Dendritic cell treated with granulocyte-macrophage colony-stimulating factor and Interleukin-4, amounts not matched to agents 40 ng/mL and 50 ng/mL, for 4 days (primary cell): ENCODE data around the gene SCFD1.
"Not testable (repeated sequence)": the region's sequence is repeated elsewhere in the genome, so short reads cannot be mapped to it uniquely, and the experiment has no call there.

Source experiments
- H3K27ac Mint-ChIP-seq: one replicate; pipeline ENCODE4 v1.8.0; 2022; ENCODE audit warnings: mild to moderate bottlenecking, mixed read lengths
- H3K27me3 Mint-ChIP-seq: one replicate; pipeline ENCODE4 v1.8.0; 2022; ENCODE audit warnings: mild to moderate bottlenecking, mixed read lengths
- H3K36me3 Mint-ChIP-seq: one replicate; pipeline ENCODE4 v1.8.0; 2022; ENCODE audit warnings: low read depth, mixed read lengths
- H3K4me1 Mint-ChIP-seq: one replicate; pipeline ENCODE4 v1.8.0; 2022; ENCODE audit warnings: low read depth, mixed read lengths
- H3K4me3 Mint-ChIP-seq: one replicate; pipeline ENCODE4 v1.8.0; 2022; ENCODE audit warnings: mild to moderate bottlenecking, moderate library complexity, mixed read lengths
- H3K9me3 Mint-ChIP-seq: one replicate; pipeline ENCODE4 v1.8.0; 2022; ENCODE audit warnings: mixed read lengths
- intact Hi-C: fragments of 100-400 bp; cut with micrococcal nuclease; formaldehyde crosslinking; loops from one replicate; pipeline ENCODE4 v1.15.0; 2022

Gene SCFD1

DNA sequence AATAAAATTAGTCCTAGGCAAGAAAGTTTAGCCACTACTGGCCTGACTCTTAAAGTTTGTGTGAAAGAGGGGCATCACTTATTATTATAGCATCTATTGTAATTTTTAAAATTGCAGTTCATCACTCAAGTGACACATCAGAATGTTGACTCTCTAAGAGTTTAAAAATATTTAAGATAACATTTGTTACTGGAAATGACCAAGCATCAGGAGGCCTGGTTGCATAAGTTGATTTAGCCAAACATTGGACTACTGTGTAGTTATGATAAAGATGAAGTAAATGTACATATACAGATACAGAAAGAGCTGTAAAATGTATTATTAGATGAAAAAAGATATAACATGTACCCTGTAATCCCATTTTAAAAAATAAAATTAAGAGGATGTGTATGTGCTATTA is 47.5 kb downstream of the SCFD1 start:
- H3K27ac Mint-ChIP-seq = no peak overlapping the region
- H3K4me3 Mint-ChIP-seq = no peak overlapping the region
- peaks cover 7% of the 10 kb centered on the region for H3K9me3 Mint-ChIP-seq
- intact Hi-C loops = no loop called here
- H3K36me3 Mint-ChIP-seq = peaks cover 30% of the 10 kb centered on the region
- H3K27me3 Mint-ChIP-seq = no peaks in the 10 kb centered on the region
- H3K4me1 Mint-ChIP-seq = no peaks in the 10 kb centered on the region

DNA sequence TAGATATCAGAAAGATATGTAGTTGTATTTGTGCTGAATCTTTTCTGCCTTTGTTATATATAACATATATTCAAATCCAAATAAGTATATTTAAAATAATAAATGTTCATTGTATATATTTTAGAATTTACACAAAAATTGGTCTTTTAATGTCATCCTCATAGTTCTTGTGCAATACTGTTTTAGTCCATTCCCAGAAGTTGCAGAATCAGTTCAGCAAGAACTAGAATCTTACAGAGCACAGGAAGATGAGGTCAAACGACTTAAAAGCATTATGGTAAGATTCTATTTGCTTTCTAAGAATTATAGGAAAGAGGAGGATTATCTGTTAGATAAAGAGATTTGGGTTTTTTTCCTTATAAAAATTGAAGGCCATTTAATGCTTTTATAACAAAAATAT is 51.0 kb downstream of the SCFD1 start:
- no peaks in the 10 kb centered on the region for H3K9me3 Mint-ChIP-seq
- peaks cover 53% of the 10 kb centered on the region for H3K36me3 Mint-ChIP-seq
- no peaks in the 10 kb centered on the region for H3K27me3 Mint-ChIP-seq
- no peak overlapping the region for H3K27ac Mint-ChIP-seq
- no peaks in the 10 kb centered on the region for H3K4me1 Mint-ChIP-seq
- intact Hi-C loops = no loop called here
- H3K4me3 Mint-ChIP-seq = no peak overlapping the region

DNA sequence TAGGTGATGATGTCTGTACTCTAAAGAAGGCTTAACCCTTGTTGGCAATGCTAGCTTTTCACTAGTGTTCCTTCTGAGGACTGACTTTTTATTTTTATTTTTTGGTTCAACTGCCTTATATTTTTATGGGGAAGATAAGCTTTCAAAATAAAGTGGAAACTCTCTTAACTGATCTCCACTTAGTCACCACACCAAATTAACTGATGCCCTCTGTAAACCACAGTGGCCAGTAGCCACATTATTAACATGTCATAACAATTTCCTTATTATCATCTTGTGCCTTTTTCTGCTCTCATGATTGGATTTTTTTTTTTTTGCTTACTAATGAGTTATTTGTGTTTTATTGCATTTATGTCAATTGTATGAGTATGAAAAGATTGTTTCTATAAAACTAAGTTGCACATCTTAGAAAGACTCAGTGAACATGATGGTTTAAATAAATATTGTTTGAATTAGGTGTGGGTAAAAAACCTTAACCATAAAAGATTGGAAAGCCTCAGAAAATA is 56.9 kb downstream of the SCFD1 start:
- no peak overlapping the region for H3K27ac Mint-ChIP-seq

DNA sequence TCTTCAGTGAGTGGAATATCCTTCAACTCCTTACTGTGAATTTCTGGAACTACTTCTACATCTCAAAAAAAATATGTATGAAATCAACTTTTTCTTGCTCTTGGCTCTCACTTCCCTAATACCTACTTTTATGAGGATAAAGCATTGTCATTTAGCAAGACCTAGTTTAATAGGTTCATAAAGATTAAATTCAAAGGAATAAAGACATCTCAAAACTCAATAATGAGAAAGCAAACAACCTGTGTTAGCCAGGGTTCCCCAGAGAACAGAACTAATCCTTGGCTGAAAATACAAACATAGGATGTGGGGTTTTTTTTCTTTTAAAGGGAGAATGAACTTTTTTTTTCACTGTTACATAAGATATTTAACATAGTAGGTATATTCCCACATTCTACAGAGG is 57.9 kb downstream of the SCFD1 start:
- Mint-ChIP-seq H3K4me1 (no peaks in the 10 kb centered on the region), H3K36me3 (peaks cover 63% of the 10 kb centered on the region), H3K27me3 (no peaks in the 10 kb centered on the region), H3K27ac (no peak overlapping the region), H3K4me3 (no peak overlapping the region), H3K9me3 (no peaks in the 10 kb centered on the region)
- intact Hi-C loops = no loop called here

More for the DNA sequence above, 56.9 kb downstream of the SCFD1 start:
- peaks cover 69% of the 10 kb centered on the region for H3K36me3 Mint-ChIP-seq
- H3K27me3 Mint-ChIP-seq = no peaks in the 10 kb centered on the region
- H3K9me3 Mint-ChIP-seq = no peaks in the 10 kb centered on the region
- H3K4me3 Mint-ChIP-seq = no peak overlapping the region
- intact Hi-C loops = no loop called here
- no peaks in the 10 kb centered on the region for H3K4me1 Mint-ChIP-seq

DNA sequence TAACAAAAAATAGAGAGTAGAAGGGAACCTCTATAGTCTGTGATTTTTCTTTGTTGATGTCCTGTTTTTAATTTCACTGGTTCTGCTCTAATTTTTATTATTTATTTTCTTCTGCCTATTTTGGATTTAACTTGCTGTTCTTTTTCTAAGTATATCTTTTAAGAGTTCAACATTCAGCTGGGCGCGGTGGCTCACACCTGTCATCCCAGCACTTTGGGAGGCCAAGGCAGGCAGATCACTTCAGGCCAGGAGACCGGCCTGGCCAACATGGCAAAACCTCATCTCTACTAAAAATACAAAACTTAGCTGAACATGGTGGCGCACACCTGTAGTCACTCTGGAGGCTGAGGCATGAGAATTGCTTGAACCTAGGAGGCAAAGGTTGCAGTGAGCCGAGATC is 58.7 kb downstream of the SCFD1 start:
- peaks cover 59% of the 10 kb centered on the region for H3K36me3 Mint-ChIP-seq
- H3K4me1 Mint-ChIP-seq, H3K27me3 Mint-ChIP-seq, H3K4me3 Mint-ChIP-seq, H3K9me3 Mint-ChIP-seq, intact Hi-C loops, H3K27ac Mint-ChIP-seq: not testable (repeated sequence)

DNA sequence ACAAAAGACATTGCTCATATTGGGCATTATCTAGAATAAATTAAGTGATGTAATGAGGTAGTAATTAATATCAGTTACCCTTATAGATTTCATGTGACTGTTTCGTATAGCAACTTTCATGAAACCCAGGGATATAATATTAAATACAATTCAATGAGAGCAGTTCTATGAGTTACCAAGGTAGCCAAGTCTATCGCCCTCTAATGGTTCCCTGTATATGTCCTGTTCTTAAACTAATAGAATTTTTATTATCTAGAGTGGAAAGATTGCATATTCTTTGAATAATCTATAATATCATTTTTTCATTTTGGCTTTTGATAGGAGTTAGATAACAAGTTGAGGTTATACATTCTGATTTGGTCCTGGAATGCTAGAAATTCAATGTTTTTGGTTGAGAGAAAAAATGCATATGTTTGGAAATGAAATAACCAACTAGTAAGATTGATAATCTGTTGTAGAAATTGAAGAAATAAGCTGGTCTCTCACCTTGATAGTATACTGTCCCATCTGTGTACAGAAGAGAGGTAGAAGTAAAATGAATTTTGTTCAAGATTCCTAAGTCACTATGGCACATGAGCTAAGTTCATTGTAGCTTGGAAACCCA is 59.7 kb downstream of the SCFD1 start:
- H3K4me1 Mint-ChIP-seq = no peaks in the 10 kb centered on the region
- H3K9me3 Mint-ChIP-seq = no peaks in the 10 kb centered on the region
- H3K27me3 Mint-ChIP-seq = no peaks in the 10 kb centered on the region
- H3K36me3 Mint-ChIP-seq = peaks cover 48% of the 10 kb centered on the region
- no peak overlapping the region for H3K27ac Mint-ChIP-seq
- H3K4me3 Mint-ChIP-seq = no peak overlapping the region
- intact Hi-C loops = no loop called here

DNA sequence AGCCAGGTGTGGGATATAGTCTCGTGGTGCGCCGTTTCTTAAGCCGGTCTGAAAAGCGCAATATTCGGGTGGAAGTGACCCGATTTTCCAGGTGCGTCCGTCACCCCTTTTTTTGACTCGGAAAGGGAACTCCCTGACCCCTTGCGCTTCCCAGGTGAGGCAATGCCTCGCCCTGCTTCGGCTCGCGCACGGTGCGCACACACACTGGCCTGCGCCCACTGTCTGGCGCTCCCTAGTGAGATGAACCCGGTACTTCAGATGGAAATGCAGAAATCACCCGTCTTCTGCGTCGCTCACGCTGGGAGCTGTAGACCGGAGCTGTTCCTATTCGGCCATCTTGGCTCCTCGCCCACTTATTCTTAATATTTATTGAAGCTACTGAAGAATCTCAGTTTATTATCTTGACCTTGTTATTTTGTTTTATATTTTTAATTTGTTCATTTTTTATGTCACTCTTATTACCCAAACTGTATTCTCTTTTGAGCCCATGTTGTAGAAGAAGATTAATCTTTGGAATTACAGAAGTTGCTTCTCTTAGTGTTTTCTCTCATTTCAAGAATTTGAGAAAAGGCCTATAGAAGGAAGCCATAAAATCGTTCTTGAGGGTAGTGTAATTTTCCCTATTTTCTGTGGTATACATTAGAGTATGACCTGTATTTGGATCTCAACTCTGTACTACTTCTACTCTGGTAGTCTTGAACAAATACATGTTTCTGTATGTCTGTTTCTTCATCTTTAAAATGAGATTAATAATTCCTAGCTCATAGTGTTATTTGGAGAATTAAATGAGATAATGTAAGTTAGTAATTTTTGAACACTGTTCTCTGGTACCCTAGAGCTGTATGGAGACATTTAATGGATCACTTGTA is 68.6 kb downstream of the SCFD1 start:
- H3K4me1 Mint-ChIP-seq, H3K9me3 Mint-ChIP-seq, H3K27me3 Mint-ChIP-seq, intact Hi-C loops: not testable (repeated sequence)
- peaks cover 14% of the 10 kb centered on the region for H3K36me3 Mint-ChIP-seq
- peak overlapping the region; percentile 13 for H3K27ac Mint-ChIP-seq
- H3K4me3 Mint-ChIP-seq = peak overlapping the region; percentile 62

DNA sequence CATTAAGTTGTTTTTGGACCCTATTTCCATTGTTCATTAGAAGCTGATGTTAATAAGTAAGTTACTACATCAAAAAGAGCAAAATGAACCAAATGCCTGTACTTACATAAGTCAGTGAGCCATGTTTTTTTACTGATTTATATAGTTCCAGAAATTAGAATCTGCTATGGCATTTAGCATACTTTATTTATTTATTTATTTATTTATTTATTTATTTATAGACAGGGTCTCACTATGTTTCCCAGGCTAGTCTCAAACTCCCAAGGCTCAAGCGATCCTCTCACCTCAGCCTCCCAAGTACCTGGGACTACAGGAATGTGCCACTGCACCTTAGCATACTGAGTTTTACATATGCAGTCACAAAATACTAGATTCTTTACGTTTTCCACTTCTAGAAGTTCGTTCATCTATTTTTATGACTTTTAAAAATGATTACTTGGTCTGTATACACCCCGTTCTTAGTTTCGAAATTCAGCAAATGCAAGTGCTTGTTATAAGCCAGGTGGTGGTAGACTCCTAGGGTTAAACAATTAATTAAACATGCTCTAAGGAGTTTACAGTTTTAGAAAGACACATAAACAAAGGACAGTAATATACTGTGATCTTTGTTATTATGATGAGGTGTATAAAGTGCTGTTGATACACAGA is 69.8 kb downstream of the SCFD1 start:
- H3K4me3 Mint-ChIP-seq = no peak overlapping the region
- H3K9me3 Mint-ChIP-seq = no peaks in the 10 kb centered on the region
- peaks cover 23% of the 10 kb centered on the region for H3K36me3 Mint-ChIP-seq
- no peaks in the 10 kb centered on the region for H3K4me1 Mint-ChIP-seq
- intact Hi-C loops = no loop called here
- H3K27me3 Mint-ChIP-seq = no peaks in the 10 kb centered on the region
- H3K27ac Mint-ChIP-seq = no peak overlapping the region

DNA sequence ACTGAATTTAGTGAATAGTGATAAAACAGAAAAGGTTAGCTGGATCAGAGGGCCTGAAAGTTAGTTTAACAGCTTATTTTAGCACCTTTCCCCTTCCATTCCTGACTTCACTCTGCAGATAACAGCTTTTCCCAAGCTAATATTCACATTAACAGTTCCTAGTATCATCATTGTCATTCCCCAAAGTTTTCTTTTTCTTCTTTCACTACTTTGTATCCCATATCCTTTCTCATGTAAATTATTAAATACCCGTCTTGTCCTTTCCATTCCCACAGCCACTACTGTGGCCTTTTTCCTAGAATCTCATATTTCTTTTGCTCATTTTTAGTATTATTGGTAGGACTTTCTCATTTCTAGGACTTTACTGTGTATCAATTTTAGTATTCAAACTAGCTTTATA is 70.5 kb downstream of the SCFD1 start:
- Mint-ChIP-seq H3K4me1 (no peaks in the 10 kb centered on the region), H3K27ac (no peak overlapping the region), H3K27me3 (no peaks in the 10 kb centered on the region), H3K36me3 (peaks cover 31% of the 10 kb centered on the region), H3K4me3 (no peak overlapping the region), H3K9me3 (no peaks in the 10 kb centered on the region)
- intact Hi-C loops = no loop called here

DNA sequence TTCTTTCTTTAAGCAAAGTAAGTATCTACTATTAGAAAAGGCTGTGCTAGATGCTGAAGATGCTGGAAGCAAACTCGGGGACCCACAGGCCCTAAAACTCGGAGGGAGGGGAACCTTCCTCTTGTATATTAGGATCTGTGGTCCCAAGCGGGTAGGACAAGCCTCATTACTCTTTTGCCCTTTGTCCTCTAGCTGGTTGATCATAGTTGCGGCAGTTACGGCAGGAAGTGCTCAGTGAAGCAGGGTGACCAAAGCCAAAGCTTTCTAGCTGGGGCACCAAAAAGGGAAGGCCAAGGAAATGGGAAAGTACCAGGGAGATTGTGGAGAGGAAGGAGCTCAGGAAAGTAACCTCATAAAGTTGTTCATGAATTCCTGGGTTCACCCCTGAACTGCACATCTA is 76.3 kb downstream of the SCFD1 start:
- no peak overlapping the region for H3K4me3 Mint-ChIP-seq
- no peak overlapping the region for H3K27ac Mint-ChIP-seq
- no peaks in the 10 kb centered on the region for H3K27me3 Mint-ChIP-seq
- no peaks in the 10 kb centered on the region for H3K9me3 Mint-ChIP-seq
- intact Hi-C loops = no loop called here
- H3K36me3 Mint-ChIP-seq = peaks cover 54% of the 10 kb centered on the region
- H3K4me1 Mint-ChIP-seq = no peaks in the 10 kb centered on the region

DNA sequence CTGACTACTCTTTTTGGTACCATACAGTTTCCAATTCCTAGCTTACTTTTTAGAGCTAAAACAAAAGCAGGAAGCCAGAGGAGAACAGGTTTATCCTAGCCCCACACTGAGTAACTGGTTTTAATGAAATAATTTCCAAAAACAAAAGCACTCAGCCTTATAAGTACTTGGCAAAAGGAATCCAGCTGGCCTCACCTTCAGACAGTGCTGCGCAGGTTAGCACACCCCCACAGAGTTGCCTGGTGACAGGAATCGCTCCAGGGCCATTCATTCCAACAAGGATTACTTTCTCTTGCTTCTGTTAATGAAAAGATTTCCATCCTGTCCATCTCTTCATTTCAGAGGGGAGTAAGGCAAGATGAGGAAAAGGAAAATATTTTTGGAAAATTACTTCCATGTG is 84.6 kb downstream of the SCFD1 start:
- Mint-ChIP-seq H3K36me3 (peaks cover 41% of the 10 kb centered on the region), H3K4me1 (no peaks in the 10 kb centered on the region), H3K27me3 (no peaks in the 10 kb centered on the region), H3K27ac (no peak overlapping the region), H3K4me3 (no peak overlapping the region), H3K9me3 (no peaks in the 10 kb centered on the region)
- intact Hi-C loops = no loop called here

DNA sequence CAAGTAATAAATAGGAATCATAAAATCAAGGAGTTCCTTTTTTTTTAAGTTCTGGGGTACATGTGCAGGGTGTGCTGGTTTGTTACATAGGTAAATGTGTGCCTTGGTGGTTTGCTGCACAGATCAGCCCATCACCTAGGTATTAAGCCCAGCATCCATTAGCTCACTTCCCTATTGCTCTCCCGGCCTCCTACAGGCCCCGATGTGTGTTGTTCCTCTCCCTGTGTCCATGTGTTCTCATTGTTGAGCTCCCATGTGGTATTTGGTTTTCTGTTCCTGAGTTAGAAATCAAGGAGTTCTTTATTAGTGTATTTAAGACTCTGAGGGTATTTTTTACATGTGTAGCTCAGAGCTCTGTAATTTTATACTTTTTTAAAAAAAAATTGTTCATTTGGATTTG is 86.0 kb downstream of the SCFD1 start:
- H3K36me3 Mint-ChIP-seq = peaks cover 44% of the 10 kb centered on the region
- no peak overlapping the region for H3K27ac Mint-ChIP-seq
- no peak overlapping the region for H3K4me3 Mint-ChIP-seq

DNA sequence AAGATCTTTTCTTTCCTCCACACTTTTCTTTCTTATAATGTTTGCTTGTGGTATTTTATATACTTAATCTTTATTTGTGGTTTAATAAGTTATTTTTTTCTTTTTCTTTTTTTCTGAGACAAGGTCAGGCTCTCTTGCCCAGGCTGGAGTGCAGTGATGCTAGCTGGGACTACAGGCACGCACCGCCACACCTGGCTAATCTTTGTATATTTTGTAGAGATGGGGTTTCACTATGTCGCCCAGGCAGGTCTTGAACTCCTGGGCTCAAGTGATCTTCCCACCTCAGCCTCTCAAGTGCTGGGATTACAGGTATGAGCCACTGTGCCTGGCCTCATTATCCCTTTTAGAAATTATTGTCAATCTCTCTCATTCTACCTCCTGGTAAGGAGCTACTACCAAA is 87.1 kb downstream of the SCFD1 start:
- Mint-ChIP-seq H3K27ac (no peak overlapping the region), H3K27me3 (no peaks in the 10 kb centered on the region), H3K9me3 (no peaks in the 10 kb centered on the region), H3K4me1 (no peaks in the 10 kb centered on the region), H3K4me3 (no peak overlapping the region), H3K36me3 (peaks cover 44% of the 10 kb centered on the region)
- intact Hi-C loops = no loop called here

More for the DNA sequence above, 86.0 kb downstream of the SCFD1 start:
- H3K27me3 Mint-ChIP-seq = no peaks in the 10 kb centered on the region
- no peaks in the 10 kb centered on the region for H3K4me1 Mint-ChIP-seq
- intact Hi-C loops = no loop called here
- no peaks in the 10 kb centered on the region for H3K9me3 Mint-ChIP-seq

DNA sequence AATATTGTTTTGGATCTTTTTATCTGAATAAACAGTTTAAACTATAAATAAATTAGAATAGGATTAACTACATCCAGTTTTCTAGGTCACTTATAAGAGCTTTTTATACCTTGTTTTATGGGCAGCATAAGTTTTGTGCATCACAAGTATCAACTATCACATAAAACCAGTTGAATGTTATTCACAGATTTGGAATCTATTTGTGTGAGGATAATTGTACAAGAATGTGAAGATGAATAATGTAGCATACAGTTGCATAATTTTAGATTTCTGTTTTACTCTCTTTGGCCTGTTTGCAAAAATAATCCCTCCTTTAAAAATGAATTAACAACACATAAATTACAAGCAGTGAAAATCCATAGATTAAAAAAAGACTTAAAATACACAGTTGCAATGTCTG is 88.8 kb downstream of the SCFD1 start:
- H3K27ac Mint-ChIP-seq = no peak overlapping the region
- H3K36me3 Mint-ChIP-seq = peaks cover 45% of the 10 kb centered on the region
- intact Hi-C loops = loop anchor here (10.0 kb wide), 1 partner anchor 434 kb away; no protein-coding TSS in a partner anchor
- no peaks in the 10 kb centered on the region for H3K9me3 Mint-ChIP-seq
- H3K4me3 Mint-ChIP-seq = no peak overlapping the region
- no peaks in the 10 kb centered on the region for H3K4me1 Mint-ChIP-seq
- no peaks in the 10 kb centered on the region for H3K27me3 Mint-ChIP-seq
